Upper lobe of left lung (tissue), 6 donors: ENCODE results near the gene MMP24. TPM values are rescaled to one million over a fixed set of nuclear protein-coding genes. Genes with fewer than 3 reads are reported as not detected.

Experiments
- ATAC-seq, 2 donors: fragments of 200-7000 bp; cut with Tn5 transposase; one replicate each; pipeline ENCODE4 v1.9.1; 2022; ENCODE audit warnings: mild to moderate bottlenecking in 2 of 2, moderate library complexity in 2 of 2; ENCODE audit not compliant: low FRiP score in 2 of 2
- DNase-seq, 2 donors: peaks; one replicate each; pipeline ENCODE4 v3.0.0-alpha.2; 2019 to 2020
- H3K27ac ChIP-seq, 4 donors: fragments of 200-600 bp; sonication (generic); one replicate each; pipeline ENCODE4 v1.5.1; 2016 to 2019
- H3K27me3 ChIP-seq, 4 donors: fragments of 200-600 bp; sonication (generic); one replicate each; pipeline ENCODE4 v1.5.1; 2017 to 2019
- H3K36me3 ChIP-seq, 4 donors: fragments of 200-600 bp; sonication (generic); one replicate each; pipeline ENCODE4 v1.5.1; 2016 to 2019
- H3K4me1 ChIP-seq, 4 donors: fragments of 200-600 bp; sonication (generic); one replicate each; pipeline ENCODE4 v1.5.1; 2018 to 2019
- H3K4me3 ChIP-seq, 4 donors: fragments of 200-600 bp; sonication (generic); one replicate each; pipeline ENCODE4 v1.5.1; 2017 to 2019; ENCODE audit warnings: mild to moderate bottlenecking in 2 of 4, moderate library complexity in 1 of 4
- H3K9me3 ChIP-seq, 4 donors: fragments of 200-600 bp; sonication (generic); one replicate each; pipeline ENCODE4 v1.5.1; 2018 to 2019
- EP300 ChIP-seq, 4 donors: sonication (generic); formaldehyde crosslinking; IDR thresholded peaks; one replicate each; pipeline ENCODE4 v1.5.1; 2017; ENCODE audit warnings: antibody characterized with exemption in 4 of 4, control low read depth in 2 of 4
- POLR2A ChIP-seq, 4 donors: fragments of 450-650 bp; IDR thresholded peaks; one replicate each; pipeline ENCODE4 v1.5.1; 2016 to 2017; ENCODE audit warnings: antibody characterized with exemption in 4 of 4, mild to moderate bottlenecking in 2 of 4
- POLR2AphosphoS5 ChIP-seq, 2 donors: sonication (generic); formaldehyde crosslinking; IDR thresholded peaks; one replicate each; pipeline ENCODE4 v1.5.1; 2017; ENCODE audit warnings: antibody characterized with exemption in 2 of 2
- WGBS, 2 donors: methylation state at CpG; one replicate each; pipeline ENCODE4 v1.1.5; 2017 to 2018; 5-methylcytosine and 5-hydroxymethylcytosine counted together
- total RNA-seq, 6 donors: library from RNA; depleted of rRNA in 4 of 6; stranded (reverse); fragments of >200 nt in 4 of 6; gene quantifications; one replicate each; pipeline versions ENCODE4 v1.1.0 to v1.2.1, GENCODE V29; 2016 to 2021
- TF ChIP-seq, protein P1 (sequence below), 6 experiments: fragments of 450-650 bp in 4 of 6; fragments of 200-600 bp in 2 of 6; sonication (generic) in 2 of 6; IDR thresholded peaks; one replicate each; pipeline ENCODE4 v1.5.1; 2016 to 2019; ENCODE audit warnings: antibody characterized with exemption in 6 of 6
- donor health status: DM: no; HTN: no; CAD: no; lungs with moderate emphysema.
- donor health status: DM: no; HTN: yes; CAD: no; lungs with severe emphysema.

MMP24 gene
- total RNA-seq, 6 donors from 2014 or later = 7.3 to 25.4 (median 15.6) TPM

- ATAC-seq = no peak
- Histone ChIP-seq H3K9me3 (no peaks in the 10 kb centered on the region), H3K4me3 (no peak overlapping the region), H3K36me3 (peaks cover 0 to 6% (median 5%) of the 10 kb centered on the region in 4 donors), H3K27me3 (no peaks in the 10 kb centered on the region), H3K27ac (no peak overlapping the region), H3K4me1 (peaks cover 12 to 22% (median 17%) of the 10 kb centered on the region in 4 donors)
- no peak for DNase-seq
- WGBS, 2 donors = 94 to 98% methylated on average over 5 to 6 of the region's 6 CpGs
- TF ChIP-seq, protein P1, sequence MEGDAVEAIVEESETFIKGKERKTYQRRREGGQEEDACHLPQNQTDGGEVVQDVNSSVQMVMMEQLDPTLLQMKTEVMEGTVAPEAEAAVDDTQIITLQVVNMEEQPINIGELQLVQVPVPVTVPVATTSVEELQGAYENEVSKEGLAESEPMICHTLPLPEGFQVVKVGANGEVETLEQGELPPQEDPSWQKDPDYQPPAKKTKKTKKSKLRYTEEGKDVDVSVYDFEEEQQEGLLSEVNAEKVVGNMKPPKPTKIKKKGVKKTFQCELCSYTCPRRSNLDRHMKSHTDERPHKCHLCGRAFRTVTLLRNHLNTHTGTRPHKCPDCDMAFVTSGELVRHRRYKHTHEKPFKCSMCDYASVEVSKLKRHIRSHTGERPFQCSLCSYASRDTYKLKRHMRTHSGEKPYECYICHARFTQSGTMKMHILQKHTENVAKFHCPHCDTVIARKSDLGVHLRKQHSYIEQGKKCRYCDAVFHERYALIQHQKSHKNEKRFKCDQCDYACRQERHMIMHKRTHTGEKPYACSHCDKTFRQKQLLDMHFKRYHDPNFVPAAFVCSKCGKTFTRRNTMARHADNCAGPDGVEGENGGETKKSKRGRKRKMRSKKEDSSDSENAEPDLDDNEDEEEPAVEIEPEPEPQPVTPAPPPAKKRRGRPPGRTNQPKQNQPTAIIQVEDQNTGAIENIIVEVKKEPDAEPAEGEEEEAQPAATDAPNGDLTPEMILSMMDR (IDR thresholded peaks at IDR 0.05) = no peak
- TF ChIP-seq POLR2AphosphoS5 (IDR thresholded peaks at IDR 0.05) = no peak
- TF ChIP-seq POLR2A (IDR thresholded peaks at IDR 0.05) = no peak
- no peak for TF ChIP-seq EP300 (IDR thresholded peaks at IDR 0.05)
Measured at GRCh38 chr20:35304956-35305355, 78.5 kb downstream of the MMP24 start.

DNA sequence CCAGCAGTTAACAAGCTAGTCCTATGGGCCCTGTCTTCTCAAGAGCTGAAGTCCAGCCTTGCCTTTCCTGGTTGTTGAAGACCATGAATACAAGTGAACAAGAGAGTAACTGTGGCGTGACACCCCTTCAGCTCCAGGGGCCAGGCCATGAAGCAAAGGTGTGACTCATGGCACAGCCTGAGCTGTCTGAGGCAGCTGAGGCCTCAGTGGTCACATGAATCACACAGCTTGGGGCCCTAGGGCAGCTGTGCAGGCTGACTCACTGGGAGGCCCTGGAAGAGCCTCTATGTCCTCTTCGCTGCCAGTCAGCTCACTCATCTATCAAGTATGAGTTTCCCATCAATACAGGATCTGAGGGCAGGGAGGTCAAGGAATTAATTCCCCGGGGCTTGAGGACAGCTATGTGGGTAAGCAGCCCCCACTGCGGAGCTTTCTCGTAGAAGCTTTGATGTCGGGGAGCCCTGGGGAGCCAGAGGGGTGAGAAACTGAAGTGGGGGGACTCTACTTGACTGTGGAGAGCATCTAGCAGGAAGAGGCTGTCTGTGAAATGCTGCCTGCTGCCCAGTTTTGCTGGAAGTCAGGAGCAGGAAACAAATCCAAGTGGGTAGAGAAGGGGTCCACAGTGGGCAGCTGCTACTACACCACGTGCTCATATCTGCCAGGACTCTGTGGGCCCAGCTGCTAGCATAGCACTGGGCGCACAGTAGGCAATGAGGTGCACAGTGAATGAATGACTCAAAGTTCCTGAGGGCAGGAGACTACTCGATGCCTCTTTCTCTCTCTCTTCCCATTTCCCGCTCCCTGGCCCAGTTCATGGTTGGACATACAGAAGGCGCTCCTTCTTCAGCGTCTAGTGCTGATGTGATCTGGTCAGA lies 79.4 kb downstream of the MMP24 start:
- DNase-seq (peak in 1 of 2 donors; percentile 50), ATAC-seq (peak; percentile 41 to 89)
- Histone ChIP-seq H3K36me3 (peaks cover 0 to 6% (median 5%) of the 10 kb centered on the region in 4 donors), H3K27ac (peak overlapping the region in 1 of 4 donors; percentile 6), H3K4me3 (no peak overlapping the region), H3K9me3 (no peaks in the 10 kb centered on the region), H3K4me1 (peaks cover 12 to 22% (median 17%) of the 10 kb centered on the region in 4 donors), H3K27me3 (no peaks in the 10 kb centered on the region)
- TF ChIP-seq, protein P1 (IDR thresholded peaks at IDR 0.05) = no peak
- TF ChIP-seq EP300 (IDR thresholded peaks at IDR 0.05) (no peak), POLR2AphosphoS5 (IDR thresholded peaks at IDR 0.05) (peak in 1 of 2 donors; percentile 29), POLR2A (IDR thresholded peaks at IDR 0.05) (no peak)
- WGBS, 2 donors = 90 to 94% methylated on average over 11 to 12 of the region's 12 CpGs

GRCh38 chr20:35306931-35307517 lies 80.5 kb downstream of the MMP24 start:
- Histone ChIP-seq H3K9me3 (no peaks in the 10 kb centered on the region), H3K36me3 (peaks cover 0 to 6% (median 5%) of the 10 kb centered on the region in 4 donors), H3K27ac (peak overlapping the region in 2 of 4 donors; percentile 22 to 31), H3K27me3 (no peaks in the 10 kb centered on the region), H3K4me3 (no peak overlapping the region), H3K4me1 (peaks cover 12 to 22% (median 17%) of the 10 kb centered on the region in 4 donors)
- TF ChIP-seq POLR2A (IDR thresholded peaks at IDR 0.05) = no peak
- TF ChIP-seq, protein P1 (IDR thresholded peaks at IDR 0.05) = peak; percentile 32 to 65 (median 50)
- no peak for TF ChIP-seq EP300 (IDR thresholded peaks at IDR 0.05)
- peak in 1 of 2 donors; percentile 14 for TF ChIP-seq POLR2AphosphoS5 (IDR thresholded peaks at IDR 0.05)
- ATAC-seq (peak; percentile 45 to 76), DNase-seq (peak in 1 of 2 donors; percentile 39)
- WGBS, 2 donors = 25 to 52% methylated on average over 4 of the region's 4 CpGs

- no peak for TF ChIP-seq EP300 (IDR thresholded peaks at IDR 0.05)
- TF ChIP-seq POLR2AphosphoS5 (IDR thresholded peaks at IDR 0.05) = no peak
- TF ChIP-seq, protein P1 (IDR thresholded peaks at IDR 0.05) = no peak
- TF ChIP-seq POLR2A (IDR thresholded peaks at IDR 0.05) = no peak
- no peaks in the 10 kb centered on the region for H3K9me3 ChIP-seq
- DNase-seq (peak in 1 of 2 donors; percentile 81), ATAC-seq (no peak)
- H3K4me3 ChIP-seq = no peak overlapping the region
- H3K27me3 ChIP-seq = no peaks in the 10 kb centered on the region
- peak overlapping the region in 3 of 4 donors; percentile 22 to 44 (median 31) for H3K27ac ChIP-seq
- H3K36me3 ChIP-seq = peaks cover 0 to 5% (median 5%) of the 10 kb centered on the region in 4 donors
- peaks cover 12 to 22% (median 17%) of the 10 kb centered on the region in 4 donors for H3K4me1 ChIP-seq
- 78 to 80% methylated on average over 11 to 12 of the region's 13 CpGs for WGBS, 2 donors
Measured at GRCh38 chr20:35307666-35308653, 81.5 kb downstream of the MMP24 start.
